Psoas muscle (tissue), 8 donors: ENCODE data around the gene ZNF568. TPM values are rescaled to one million over a fixed set of nuclear protein-coding genes. Genes with fewer than 3 reads are reported as not detected.

ENCODE experiments used
- ATAC-seq, 4 donors: fragments of 200-7000 bp; cut with Tn5 transposase; one replicate each; pipeline ENCODE4 v1.9.1; 2020; ENCODE audit warnings: moderate library complexity in 3 of 4, mild to moderate bottlenecking in 2 of 4
- DNase-seq, 2 donors: peaks; one replicate each; pipeline ENCODE4 v3.0.0-alpha.2; 2020
- H3K27ac ChIP-seq: fragments of 200-600 bp; one replicate; pipeline ENCODE4 v1.8.0; 2022
- H3K27me3 ChIP-seq, 3 donors: fragments of 200-600 bp in 1 of 3; one replicate each; pipeline versions ENCODE4 v1.6.1 to v1.8.0; 2013 to 2022; ENCODE audit warnings: low read length in 2 of 3, mild to moderate bottlenecking in 2 of 3, moderate library complexity in 1 of 3; ENCODE audit not compliant: insufficient read depth in 3 of 3
- H3K36me3 ChIP-seq, 2 donors: fragments of 200-600 bp in 1 of 2; one replicate each; pipeline versions ENCODE4 v1.6.1 to v1.8.0; 2013 to 2022; ENCODE audit warnings: low read depth in 1 of 2, mild to moderate bottlenecking in 1 of 2, moderate library complexity in 1 of 2; ENCODE audit not compliant: insufficient read depth in 1 of 2
- H3K4me1 ChIP-seq: fragments of 200-600 bp; one replicate; pipeline ENCODE4 v1.8.0; 2022
- H3K4me3 ChIP-seq: fragments of 200-600 bp; one replicate; pipeline ENCODE4 v1.8.0; 2022; ENCODE audit warnings: mild to moderate bottlenecking
- H3K9me3 ChIP-seq: fragments of 200-600 bp; one replicate; pipeline ENCODE4 v1.8.0; 2022
- CTCF ChIP-seq: fragments of 200-600 bp; IDR thresholded peaks from one replicate; pipeline ENCODE4 v1.8.0; 2022; ENCODE audit warnings: antibody characterized with exemption
- WGBS, 3 donors: extraction: QIAGEN DNeasy Blood & Tissue Kit; methylation state at CpG; one replicate each; pipeline versions ENCODE4 v1.1.6 to v1.1.7; 2013; 5-methylcytosine and 5-hydroxymethylcytosine counted together
- intact Hi-C, 2 donors: fragments of 100-400 bp; cut with DNase I; formaldehyde crosslinking; loops; one replicate each; pipeline versions ENCODE4 v1.11.0 to v1.14.2; 2022
- polyA plus RNA-seq, 3 donors: library from polyadenylated mRNA; stranded (reverse); fragments of 200-250 nt; gene quantifications; one replicate each; pipeline ENCODE4 v1.2.3, GENCODE V29; 2013
- total RNA-seq, 4 donors: library from RNA; stranded (reverse); fragmentation: NEBNext Ultra II Directional in 2 of 4; extraction: Animal tissue kit (Norgen Biotek cat#: 25700) in 2 of 4; gene quantifications; one replicate each; pipeline versions ENCODE4 v1.2.1 to v1.2.4, GENCODE V29; 2021 to 2023
- donor health status: healthy with polysubstance abuse.
- donor health status: DM: no; HTN: no; CAD: no; lungs with moderate emphysema.
- donor health status: Bipolar disorder and iron deficiency.
- donor health status: healthy.
- donor health status: DM: yes; HTN: yes; CAD: no.
- donor health status: DM: no; HTN: no; CAD: no.
- donor health status: DM: no; HTN: no; CAD: no.
- donor health status: DM: yes; HTN: yes; CAD: no.

Gene ZNF568
- total and polyA plus RNA-seq, 7 donors, result 2.3 to 13.9 (median 6.2) TPM

- Histone ChIP-seq H3K4me1 (no peaks in the 10 kb centered on the region), H3K36me3 (no peaks in the 10 kb centered on the region), H3K9me3 (peaks cover 25% of the 10 kb centered on the region), H3K27me3 (no peaks in the 10 kb centered on the region), H3K4me3 (no peak overlapping the region), H3K27ac (no peak overlapping the region)
- no peak for ATAC-seq
- intact Hi-C loops, result no loop called here
- no peak for TF ChIP-seq CTCF
- WGBS, 3 donors, result 39 to 52% (median 43%) methylated on average over 1 of the region's 1 CpG
- DNase-seq, result no peak
Measured at GRCh38 chr19:37045140-37045539, 129.0 kb downstream of the ZNF568 start.

Other genes starting within 250 kb of the ZNF568 start
- gene ZNF461, start 249.5 kb upstream of the ZNF568 start, total RNA-seq, result 1 to 10 TPM; 2.0 to 5.1 (median 2.2) TPM
- 1 to 10 TPM; 1.6 to 5.7 (median 1.7) TPM for gene ZNF461, start 249.5 kb upstream of the ZNF568 start, polyA plus RNA-seq
- 1 to 10 TPM; 1.8 to 3.6 (median 2.3) TPM for gene ZNF567, start 228.7 kb upstream of the ZNF568 start, total RNA-seq
- 1 to 10 TPM in 2 of 3 donors, under 1 TPM in 1; 0.73 to 3.0 (median 2.0) TPM for gene ZNF567, start 228.7 kb upstream of the ZNF568 start, polyA plus RNA-seq
- 1 to 10 TPM in 1 of 4 donors, under 1 TPM in 3; 0.27 to 1.1 (median 0.61) TPM for gene ZNF850, start 143.5 kb upstream of the ZNF568 start, total RNA-seq
- under 1 TPM; 0.10 to 0.29 (median 0.14) TPM for gene ZNF850, start 143.5 kb upstream of the ZNF568 start, polyA plus RNA-seq
- gene ZNF790, start 77.9 kb upstream of the ZNF568 start, total RNA-seq, result 1 to 10 TPM; 2.5 to 5.1 (median 4.5) TPM
- gene ZNF790, start 77.9 kb upstream of the ZNF568 start, polyA plus RNA-seq, result 1 to 10 TPM; 1.4 to 7.5 (median 1.7) TPM
- gene ZNF345, start 65.5 kb upstream of the ZNF568 start, total RNA-seq, result 1 to 10 TPM in 3 of 4 donors, under 1 TPM in 1; 0.76 to 2.3 (median 1.5) TPM
- 1 to 10 TPM in 2 of 3 donors, under 1 TPM in 1; 0.42 to 2.2 (median 1.1) TPM for gene ZNF345, start 65.5 kb upstream of the ZNF568 start, polyA plus RNA-seq
- gene ZNF829, start within 50 bp of the ZNF568 start, total RNA-seq, result 1 to 10 TPM in 2 of 4 donors, under 1 TPM in 2; 0.92 to 1.5 (median 1.1) TPM
- 1 to 10 TPM in 1 of 3 donors, under 1 TPM in 2; 0.61 to 1.3 (median 0.65) TPM for gene ZNF829, start within 50 bp of the ZNF568 start, polyA plus RNA-seq
- gene ZNF420, start 162.1 kb downstream of the ZNF568 start, total RNA-seq, result 10 to 100 TPM in 1 of 4 donors, 1 to 10 TPM in 3; 4.4 to 10.6 (median 7.1) TPM
- gene ZNF420, start 162.1 kb downstream of the ZNF568 start, polyA plus RNA-seq, result 10 to 100 TPM in 1 of 3 donors, 1 to 10 TPM in 2; 3.5 to 39.5 (median 3.8) TPM